ENCODE data around the gene MARCHF6. TPM values are rescaled to one million over a fixed set of nuclear protein-coding genes. Genes with fewer than 3 reads are reported as not detected.
A peak's percentile ranks its signal among the peaks of the same experiment; 100 is the strongest.

MARCHF6 gene, protein sequence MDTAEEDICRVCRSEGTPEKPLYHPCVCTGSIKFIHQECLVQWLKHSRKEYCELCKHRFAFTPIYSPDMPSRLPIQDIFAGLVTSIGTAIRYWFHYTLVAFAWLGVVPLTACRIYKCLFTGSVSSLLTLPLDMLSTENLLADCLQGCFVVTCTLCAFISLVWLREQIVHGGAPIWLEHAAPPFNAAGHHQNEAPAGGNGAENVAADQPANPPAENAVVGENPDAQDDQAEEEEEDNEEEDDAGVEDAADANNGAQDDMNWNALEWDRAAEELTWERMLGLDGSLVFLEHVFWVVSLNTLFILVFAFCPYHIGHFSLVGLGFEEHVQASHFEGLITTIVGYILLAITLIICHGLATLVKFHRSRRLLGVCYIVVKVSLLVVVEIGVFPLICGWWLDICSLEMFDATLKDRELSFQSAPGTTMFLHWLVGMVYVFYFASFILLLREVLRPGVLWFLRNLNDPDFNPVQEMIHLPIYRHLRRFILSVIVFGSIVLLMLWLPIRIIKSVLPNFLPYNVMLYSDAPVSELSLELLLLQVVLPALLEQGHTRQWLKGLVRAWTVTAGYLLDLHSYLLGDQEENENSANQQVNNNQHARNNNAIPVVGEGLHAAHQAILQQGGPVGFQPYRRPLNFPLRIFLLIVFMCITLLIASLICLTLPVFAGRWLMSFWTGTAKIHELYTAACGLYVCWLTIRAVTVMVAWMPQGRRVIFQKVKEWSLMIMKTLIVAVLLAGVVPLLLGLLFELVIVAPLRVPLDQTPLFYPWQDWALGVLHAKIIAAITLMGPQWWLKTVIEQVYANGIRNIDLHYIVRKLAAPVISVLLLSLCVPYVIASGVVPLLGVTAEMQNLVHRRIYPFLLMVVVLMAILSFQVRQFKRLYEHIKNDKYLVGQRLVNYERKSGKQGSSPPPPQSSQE
- polyA plus RNA-seq (2013, experiment 1 of 2) = 33.4 TPM
- polyA plus RNA-seq (2013, experiment 2 of 2) = 31.1 TPM

DNA sequence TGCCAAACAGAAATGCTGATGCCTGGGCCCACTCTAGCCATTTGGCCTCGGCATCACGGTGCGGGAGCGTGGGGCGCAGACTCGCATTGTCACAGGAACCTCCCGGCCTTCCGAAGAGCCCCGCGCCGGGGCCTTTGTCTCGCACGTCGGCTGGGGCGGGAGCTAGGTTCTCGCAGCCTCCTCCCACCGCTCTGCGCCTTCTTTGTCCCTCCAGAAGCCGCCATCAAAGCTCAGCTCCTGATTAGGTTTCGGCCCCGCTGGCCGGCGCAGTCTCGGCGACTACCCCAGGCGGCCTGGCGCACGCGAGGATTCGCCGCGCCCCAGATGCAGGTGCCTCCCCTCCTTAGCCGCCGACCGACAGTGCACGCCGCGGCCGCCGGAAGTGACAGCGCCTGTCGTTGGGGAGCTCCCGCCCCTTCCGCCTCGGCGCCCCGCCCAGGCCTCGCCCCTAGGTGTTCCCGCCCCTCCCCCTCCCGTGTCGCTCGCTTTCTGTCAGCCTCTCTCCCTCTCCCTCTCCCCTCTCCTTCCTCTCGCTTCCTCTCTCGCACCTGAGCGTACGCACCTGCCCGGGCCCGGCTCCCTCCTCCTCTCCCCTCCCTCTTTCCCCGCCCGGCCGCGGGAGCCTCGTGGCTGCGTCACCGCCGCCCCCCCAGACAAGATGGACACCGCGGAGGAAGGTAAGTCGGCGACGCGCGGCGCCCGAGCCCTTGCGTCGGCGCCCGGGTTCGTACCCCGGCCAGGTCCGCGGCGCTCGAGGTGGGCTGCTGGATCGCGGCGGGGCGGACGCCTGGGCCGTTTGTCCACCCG is at the start of gene MARCHF6:
Gene MARCHF6, plus strand, starts transcription at position 455 of the 807 bp plus-strand sequence. Its CDS starts 204 bp downstream, at position 659.
- H3K79me2 ChIP-seq (ENCODE audit: control insufficient read depth, insufficient read depth, low read length) = peaks cover 22% of the 10 kb centered on the region
- peak within 1 kb of the TSS; percentile 88 for H3K4ac ChIP-seq (ENCODE audit: low read depth, low read length)
- H4K5ac ChIP-seq (ENCODE audit: low read length) = no peak within 1 kb of the TSS
- peak; percentile 98 for DNase-seq
- H2BK5ac ChIP-seq (ENCODE audit: low read length) = peak within 1 kb of the TSS; percentile 43
- H3K79me1 ChIP-seq (ENCODE audit: low read length) = peaks cover 5% of the 10 kb centered on the region
- no CpG with 5 or more reads among the region's 92 CpGs for WGBS (ENCODE audit: extremely low coverage, insufficient coverage, low lambda C conversion rate)
- H3K27ac ChIP-seq (ENCODE audit: low read depth, low read length) = peak within 1 kb of the TSS; percentile 97
- H3K36me3 ChIP-seq (ENCODE audit: control insufficient read depth, insufficient read depth, low read length) = no peaks in the 10 kb centered on the region
- peak within 1 kb of the TSS; percentile 88 for H3K4me3 ChIP-seq (ENCODE audit: low read length)
- no peaks in the 10 kb centered on the region for H3K27me3 ChIP-seq (ENCODE audit: insufficient read depth, low read length, poor library complexity)
- no peak within 1 kb of the TSS for H2BK120ac ChIP-seq (ENCODE audit: low read depth, low read length)
- H3K4me1 ChIP-seq (ENCODE audit: control insufficient read depth, low read depth, low read length) = peaks cover 10% of the 10 kb centered on the region
- H2AK5ac ChIP-seq (ENCODE audit: low read length) = no peak within 1 kb of the TSS
- peak within 1 kb of the TSS; percentile 48 for H3K23ac ChIP-seq (ENCODE audit: low read length)
- H3K4me2 ChIP-seq (ENCODE audit: low read length) = peak within 1 kb of the TSS; percentile 89
- peak within 1 kb of the TSS; percentile 93 for H3K9ac ChIP-seq (ENCODE audit: low read length)
- no peak within 1 kb of the TSS for H2BK15ac ChIP-seq (replicated peaks; ENCODE audit: low read depth)
- H3K56ac ChIP-seq (ENCODE audit: low read length) = peak within 1 kb of the TSS; percentile 97
- H3K18ac ChIP-seq (ENCODE audit: low read length) = peak within 1 kb of the TSS; percentile 70
- no peak within 1 kb of the TSS for H4K8ac ChIP-seq (ENCODE audit: low read depth, low read length)

DNA sequence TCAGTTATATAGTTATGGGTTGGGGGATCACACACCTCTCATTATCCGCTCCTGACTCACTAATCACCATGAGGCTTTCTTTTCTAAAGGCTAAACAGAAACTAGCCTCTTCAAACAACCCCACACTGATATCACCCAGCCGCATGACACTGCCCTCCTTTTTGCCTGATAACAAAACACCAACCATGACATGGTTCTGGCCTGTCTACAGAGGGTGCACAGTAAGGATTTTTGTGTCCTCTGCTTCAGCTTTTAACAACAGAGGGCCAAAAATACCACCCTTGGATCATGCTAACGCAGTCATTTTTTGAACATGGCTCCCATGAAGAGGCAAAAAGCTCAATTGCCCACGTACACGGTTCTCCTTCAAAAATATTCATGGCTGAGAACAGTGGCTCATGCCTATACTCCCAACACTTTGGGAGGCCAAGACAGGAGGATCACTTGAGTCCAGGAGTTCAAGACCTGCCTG is 49.8 kb upstream of the MARCHF6 start:
- H3K9ac ChIP-seq (ENCODE audit: low read length) = no peak overlapping the region
- H2BK120ac ChIP-seq (ENCODE audit: low read depth, low read length) = no peak overlapping the region
- no peak overlapping the region for H2AK5ac ChIP-seq (ENCODE audit: low read length)
- H4K8ac ChIP-seq (ENCODE audit: low read depth, low read length) = no peak overlapping the region
- no peak overlapping the region for H3K18ac ChIP-seq (ENCODE audit: low read length)
- H3K4ac ChIP-seq (ENCODE audit: low read depth, low read length) = no peak overlapping the region
- H4K5ac ChIP-seq (ENCODE audit: low read length) = no peak overlapping the region
- no peak overlapping the region for H3K4me2 ChIP-seq (ENCODE audit: low read length)
- no peak overlapping the region for H3K27ac ChIP-seq (ENCODE audit: low read depth, low read length)
- no peaks in the 10 kb centered on the region for H3K36me3 ChIP-seq (ENCODE audit: control insufficient read depth, insufficient read depth, low read length)
- no peak overlapping the region for H2BK15ac ChIP-seq (replicated peaks; ENCODE audit: low read depth)
- no peaks in the 10 kb centered on the region for H3K79me2 ChIP-seq (ENCODE audit: control insufficient read depth, insufficient read depth, low read length)
- no peaks in the 10 kb centered on the region for H3K79me1 ChIP-seq (ENCODE audit: low read length)
- DNase-seq = no peak
- H2BK5ac ChIP-seq (ENCODE audit: low read length) = no peak overlapping the region
- no peak overlapping the region for H3K4me3 ChIP-seq (ENCODE audit: low read length)
- no peak overlapping the region for H3K23ac ChIP-seq (ENCODE audit: low read length)
- H3K27me3 ChIP-seq (ENCODE audit: insufficient read depth, low read length, poor library complexity) = no peaks in the 10 kb centered on the region
- H3K56ac ChIP-seq (ENCODE audit: low read length) = no peak overlapping the region
- peaks cover 2% of the 10 kb centered on the region for H3K4me1 ChIP-seq (ENCODE audit: control insufficient read depth, low read depth, low read length)
- no CpG with 5 or more reads among the region's 5 CpGs for WGBS (ENCODE audit: extremely low coverage, insufficient coverage, low lambda C conversion rate)

DNA sequence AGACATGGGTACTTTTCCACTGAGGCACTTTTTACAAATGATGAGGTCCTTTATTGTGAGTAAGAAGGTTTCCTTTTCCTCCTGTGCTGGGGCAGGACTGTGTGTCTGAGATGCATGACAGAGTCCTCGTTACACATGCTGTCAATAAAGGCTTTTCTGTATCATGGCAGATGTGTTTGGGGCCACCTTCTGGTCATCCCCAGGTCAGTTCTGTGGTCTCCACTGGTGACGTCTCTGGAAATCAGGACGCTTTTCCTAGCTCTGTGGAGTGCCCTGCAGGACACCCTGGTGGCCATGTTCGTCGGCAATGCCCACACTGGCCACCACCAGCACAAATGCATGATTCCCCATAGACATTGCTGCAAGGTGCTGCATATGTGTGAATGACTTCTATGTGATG is 48.6 kb upstream of the MARCHF6 start:
- no CpG with 5 or more reads among the region's 5 CpGs for WGBS (ENCODE audit: extremely low coverage, insufficient coverage, low lambda C conversion rate)
- H3K27ac ChIP-seq (ENCODE audit: low read depth, low read length) = no peak overlapping the region

DNA sequence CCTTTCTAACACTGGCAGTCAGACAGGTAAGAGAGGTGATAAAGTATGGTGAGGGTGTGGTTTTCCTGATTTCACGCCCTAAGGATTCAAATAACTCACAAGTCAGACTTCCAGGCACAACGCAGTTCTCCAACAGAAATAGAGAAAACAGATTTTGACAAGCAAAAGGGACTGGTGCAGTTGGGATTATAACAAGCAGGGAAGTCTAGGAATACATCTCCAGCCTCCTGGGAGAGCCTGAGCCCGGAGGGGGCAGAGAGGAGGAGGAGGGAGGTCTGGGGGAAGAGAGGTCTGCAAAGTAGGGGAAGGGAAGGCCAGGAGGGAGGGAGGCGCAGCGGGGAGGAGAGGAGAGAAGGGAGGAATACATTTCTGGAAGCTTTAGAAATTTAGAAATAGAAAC is 47.4 kb upstream of the MARCHF6 start:
- H3K4me3 ChIP-seq (ENCODE audit: low read length) = no peak overlapping the region
- no CpG with 5 or more reads among the region's 5 CpGs for WGBS (ENCODE audit: extremely low coverage, insufficient coverage, low lambda C conversion rate)

More for the DNA sequence above, 48.6 kb upstream of the MARCHF6 start:
- H3K79me2 ChIP-seq (ENCODE audit: control insufficient read depth, insufficient read depth, low read length) = no peaks in the 10 kb centered on the region
- H3K4me2 ChIP-seq (ENCODE audit: low read length) = no peak overlapping the region
- H2AK5ac ChIP-seq (ENCODE audit: low read length) = no peak overlapping the region
- H3K4me1 ChIP-seq (ENCODE audit: control insufficient read depth, low read depth, low read length) = peaks cover 2% of the 10 kb centered on the region
- no peaks in the 10 kb centered on the region for H3K36me3 ChIP-seq (ENCODE audit: control insufficient read depth, insufficient read depth, low read length)
- no peaks in the 10 kb centered on the region for H3K27me3 ChIP-seq (ENCODE audit: insufficient read depth, low read length, poor library complexity)
- no peak overlapping the region for H3K9ac ChIP-seq (ENCODE audit: low read length)
- peak; percentile 39 for DNase-seq
- H3K79me1 ChIP-seq (ENCODE audit: low read length) = no peaks in the 10 kb centered on the region
- H3K23ac ChIP-seq (ENCODE audit: low read length) = no peak overlapping the region
- H4K5ac ChIP-seq (ENCODE audit: low read length) = no peak overlapping the region
- no peak overlapping the region for H3K4ac ChIP-seq (ENCODE audit: low read depth, low read length)
- H3K18ac ChIP-seq (ENCODE audit: low read length) = no peak overlapping the region
- H3K4me3 ChIP-seq (ENCODE audit: low read length) = no peak overlapping the region
- H2BK5ac ChIP-seq (ENCODE audit: low read length) = no peak overlapping the region
- H2BK15ac ChIP-seq (replicated peaks; ENCODE audit: low read depth) = no peak overlapping the region
- no peak overlapping the region for H3K56ac ChIP-seq (ENCODE audit: low read length)
- no peak overlapping the region for H4K8ac ChIP-seq (ENCODE audit: low read depth, low read length)
- no peak overlapping the region for H2BK120ac ChIP-seq (ENCODE audit: low read depth, low read length)

DNA sequence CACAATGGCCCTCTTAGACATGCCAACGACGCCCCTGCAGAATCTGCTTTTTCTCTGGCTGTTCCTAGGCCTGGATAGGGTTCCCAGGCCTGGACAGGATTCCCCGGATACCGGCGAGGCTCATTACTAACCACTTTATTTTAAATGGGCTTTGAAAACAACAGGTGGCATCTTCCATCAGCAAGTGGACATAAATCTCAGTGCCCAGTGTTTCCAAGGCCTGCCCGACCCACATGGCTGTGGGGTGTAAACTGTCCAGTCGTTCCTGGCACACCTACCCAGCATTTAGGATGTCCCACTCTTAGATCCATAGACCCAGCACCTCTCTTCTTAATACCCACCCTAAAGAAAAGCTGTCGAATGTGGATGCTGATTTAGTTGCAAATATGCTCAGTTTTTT is 46.7 kb upstream of the MARCHF6 start:
- H4K8ac ChIP-seq (ENCODE audit: low read depth, low read length) = no peak overlapping the region
- no peaks in the 10 kb centered on the region for H3K79me2 ChIP-seq (ENCODE audit: control insufficient read depth, insufficient read depth, low read length)
- no peak overlapping the region for H2BK15ac ChIP-seq (replicated peaks; ENCODE audit: low read depth)
- H3K9ac ChIP-seq (ENCODE audit: low read length) = peak overlapping the region; percentile 92
- H3K56ac ChIP-seq (ENCODE audit: low read length) = peak overlapping the region; percentile 98
- no peaks in the 10 kb centered on the region for H3K27me3 ChIP-seq (ENCODE audit: insufficient read depth, low read length, poor library complexity)
- no peaks in the 10 kb centered on the region for H3K79me1 ChIP-seq (ENCODE audit: low read length)
- no peak overlapping the region for H2BK120ac ChIP-seq (ENCODE audit: low read depth, low read length)
- no peak overlapping the region for H3K23ac ChIP-seq (ENCODE audit: low read length)
- H3K4me2 ChIP-seq (ENCODE audit: low read length) = peak overlapping the region; percentile 83
- H3K4ac ChIP-seq (ENCODE audit: low read depth, low read length) = no peak overlapping the region
- H3K4me1 ChIP-seq (ENCODE audit: control insufficient read depth, low read depth, low read length) = peaks cover 2% of the 10 kb centered on the region
- WGBS (ENCODE audit: extremely low coverage, insufficient coverage, low lambda C conversion rate) = no CpG with 5 or more reads among the region's 8 CpGs
- no peak overlapping the region for H3K4me3 ChIP-seq (ENCODE audit: low read length)
- DNase-seq = peak; percentile 12
- H3K18ac ChIP-seq (ENCODE audit: low read length) = peak overlapping the region; percentile 43
- no peak overlapping the region for H2BK5ac ChIP-seq (ENCODE audit: low read length)
- no peak overlapping the region for H3K27ac ChIP-seq (ENCODE audit: low read depth, low read length)
- H2AK5ac ChIP-seq (ENCODE audit: low read length) = no peak overlapping the region
- H3K36me3 ChIP-seq (ENCODE audit: control insufficient read depth, insufficient read depth, low read length) = no peaks in the 10 kb centered on the region
- H4K5ac ChIP-seq (ENCODE audit: low read length) = no peak overlapping the region

More for the DNA sequence above, 47.4 kb upstream of the MARCHF6 start:
- no peak overlapping the region for H3K9ac ChIP-seq (ENCODE audit: low read length)
- no peak overlapping the region for H2BK5ac ChIP-seq (ENCODE audit: low read length)
- no peak overlapping the region for H4K5ac ChIP-seq (ENCODE audit: low read length)
- no peak overlapping the region for H3K56ac ChIP-seq (ENCODE audit: low read length)
- H2BK15ac ChIP-seq (replicated peaks; ENCODE audit: low read depth) = no peak overlapping the region
- no peaks in the 10 kb centered on the region for H3K79me1 ChIP-seq (ENCODE audit: low read length)
- no peak overlapping the region for H2AK5ac ChIP-seq (ENCODE audit: low read length)
- H3K27me3 ChIP-seq (ENCODE audit: insufficient read depth, low read length, poor library complexity) = no peaks in the 10 kb centered on the region
- H3K36me3 ChIP-seq (ENCODE audit: control insufficient read depth, insufficient read depth, low read length) = no peaks in the 10 kb centered on the region
- no peak overlapping the region for H3K4ac ChIP-seq (ENCODE audit: low read depth, low read length)
- H3K79me2 ChIP-seq (ENCODE audit: control insufficient read depth, insufficient read depth, low read length) = no peaks in the 10 kb centered on the region
- no peak overlapping the region for H4K8ac ChIP-seq (ENCODE audit: low read depth, low read length)
- no peak overlapping the region for H3K27ac ChIP-seq (ENCODE audit: low read depth, low read length)
- no peak overlapping the region for H2BK120ac ChIP-seq (ENCODE audit: low read depth, low read length)
- peaks cover 2% of the 10 kb centered on the region for H3K4me1 ChIP-seq (ENCODE audit: control insufficient read depth, low read depth, low read length)
- no peak overlapping the region for H3K18ac ChIP-seq (ENCODE audit: low read length)
- no peak overlapping the region for H3K23ac ChIP-seq (ENCODE audit: low read length)
- H3K4me2 ChIP-seq (ENCODE audit: low read length) = no peak overlapping the region
- DNase-seq = peak; percentile 23

Data from mesendoderm (in vitro differentiated cells).